HG02943 (cell line): Measurements from ENCODE around the gene THTPA.
"Not testable (repeated sequence)": the region's sequence is repeated elsewhere in the genome, so short reads cannot be mapped to it uniquely, and the experiment has no call there.

Experiments used
- ATAC-seq: cut with Tn5 transposase; IDR thresholded peaks from one replicate; pipeline ENCODE4 v1.9.1; 2021; ENCODE audit warnings: mild to moderate bottlenecking, low read depth, moderate library complexity; ENCODE audit not compliant: unreplicated experiment

The THTPA gene

GRCh38 chr14:23580152-23580926 lies 24.3 kb downstream of the THTPA start:
- ATAC-seq: no peak

- no peak for ATAC-seq
Measured at GRCh38 chr14:23580948-23581281, 24.8 kb downstream of the THTPA start.

GRCh38 chr14:23582906-23583760 lies 27.1 kb downstream of the THTPA start:
- no peak for ATAC-seq

GRCh38 chr14:23583761-23584526 lies 27.9 kb downstream of the THTPA start:
- ATAC-seq: not testable (repeated sequence)

GRCh38 chr14:23584527-23585203 lies 28.6 kb downstream of the THTPA start:
- not testable (repeated sequence) for ATAC-seq

GRCh38 chr14:23588884-23589598 lies 33.0 kb downstream of the THTPA start:
- ATAC-seq: peak; percentile 90

GRCh38 chr14:23589606-23590005 lies 33.5 kb downstream of the THTPA start:
- ATAC-seq: no peak

- ATAC-seq: no peak
Measured at GRCh38 chr14:23590198-23590597, 34.1 kb downstream of the THTPA start.

- not testable (repeated sequence) for ATAC-seq
Measured at GRCh38 chr14:23594191-23594590, 38.1 kb downstream of the THTPA start.

GRCh38 chr14:23600322-23600707 lies 44.2 kb downstream of the THTPA start:
- no peak for ATAC-seq

GRCh38 chr14:23600806-23601205 lies 44.7 kb downstream of the THTPA start:
- ATAC-seq: no peak

GRCh38 chr14:23601424-23601823 lies 45.4 kb downstream of the THTPA start:
- no peak for ATAC-seq

- ATAC-seq: no peak
Measured at GRCh38 chr14:23601845-23602180, 45.7 kb downstream of the THTPA start.

- no peak for ATAC-seq
Measured at GRCh38 chr14:23602181-23603095, 46.4 kb downstream of the THTPA start.

GRCh38 chr14:23603103-23603502 lies 47.0 kb downstream of the THTPA start:
- ATAC-seq: no peak

- no peak for ATAC-seq
Measured at GRCh38 chr14:23604148-23604547, 48.1 kb downstream of the THTPA start.

- ATAC-seq: no peak
Measured at GRCh38 chr14:23604675-23605170, 48.7 kb downstream of the THTPA start.

GRCh38 chr14:23605931-23606585 lies 50.0 kb downstream of the THTPA start:
- ATAC-seq: no peak
